Endothelial cell (in vitro differentiated cells): ENCODE data around the gene ITSN2. TPM values are rescaled to one million over a fixed set of nuclear protein-coding genes. Genes with fewer than 3 reads are reported as not detected.

Source experiments
- DNase-seq: peaks from one replicate; pipeline ENCODE4 v3.0.0; 2021; ENCODE audit warnings: low spot score
- H3K27ac Mint-ChIP-seq: one replicate; pipeline ENCODE4 v1.8.0; 2021; ENCODE audit warnings: mixed read lengths, inconsistent platforms; ENCODE audit not compliant: unreplicated experiment
- H3K27me3 Mint-ChIP-seq: one replicate; pipeline ENCODE4 v1.8.0; 2021; ENCODE audit warnings: mild to moderate bottlenecking, moderate library complexity, mixed read lengths, inconsistent platforms; ENCODE audit not compliant: unreplicated experiment
- H3K36me3 Mint-ChIP-seq: one replicate; pipeline ENCODE4 v1.8.0; 2021; ENCODE audit warnings: mild to moderate bottlenecking, low read depth, mixed read lengths, inconsistent platforms; ENCODE audit not compliant: unreplicated experiment
- H3K4me1 Mint-ChIP-seq: one replicate; pipeline ENCODE4 v1.8.0; 2021; ENCODE audit warnings: mild to moderate bottlenecking, mixed read lengths, inconsistent platforms; ENCODE audit not compliant: unreplicated experiment
- H3K4me3 Mint-ChIP-seq: one replicate; pipeline ENCODE4 v1.8.0; 2021; ENCODE audit warnings: mild to moderate bottlenecking, mixed read lengths, inconsistent platforms; ENCODE audit not compliant: unreplicated experiment
- H3K9me3 Mint-ChIP-seq: one replicate; pipeline ENCODE4 v1.8.0; 2021; ENCODE audit warnings: mixed read lengths, inconsistent platforms; ENCODE audit not compliant: unreplicated experiment
- CTCF ChIP-seq: fragments of 200-600 bp; sonication (generic); IDR thresholded peaks from one replicate; pipeline ENCODE4 v1.5.0; 2021; ENCODE audit warnings: antibody characterized with exemption; ENCODE audit not compliant: unreplicated experiment
- total RNA-seq: library from RNA; stranded (reverse); fragmentation: NEBNext Ultra II Directional; extraction: Animal tissue kit (Norgen Biotek cat#: 25700); gene quantifications from one replicate; pipeline ENCODE4 v1.2.1, GENCODE V29; 2021; ENCODE audit not compliant: unreplicated experiment

ITSN2 gene
- total RNA-seq, 1 donor from 2014 or later = 73.3 TPM

GRCh38 chr2:24182507-24182906, 177.8 kb downstream of the ITSN2 start:
- DNase-seq = no peak
- peaks cover 3% of the 10 kb centered on the region for H3K4me1 Mint-ChIP-seq
- no peak for TF ChIP-seq CTCF
- no peak overlapping the region for H3K4me3 Mint-ChIP-seq
- H3K36me3 Mint-ChIP-seq = no peaks in the 10 kb centered on the region
- no peak overlapping the region for H3K27ac Mint-ChIP-seq
- H3K27me3 Mint-ChIP-seq = no peaks in the 10 kb centered on the region
- H3K9me3 Mint-ChIP-seq = no peaks in the 10 kb centered on the region

- TF ChIP-seq CTCF = no peak
- Mint-ChIP-seq H3K4me3 (no peak overlapping the region), H3K36me3 (no peaks in the 10 kb centered on the region), H3K4me1 (peaks cover 3% of the 10 kb centered on the region), H3K9me3 (no peaks in the 10 kb centered on the region), H3K27ac (no peak overlapping the region), H3K27me3 (no peaks in the 10 kb centered on the region)
- no peak for DNase-seq
These were observed 178.5 kb downstream of the ITSN2 start for GRCh38 chr2:24181849-24182248.

- Mint-ChIP-seq H3K9me3 (no peaks in the 10 kb centered on the region), H3K27ac (no peak overlapping the region), H3K4me1 (peaks cover 3% of the 10 kb centered on the region), H3K36me3 (no peaks in the 10 kb centered on the region), H3K4me3 (no peak overlapping the region), H3K27me3 (no peaks in the 10 kb centered on the region)
- no peak for DNase-seq
- no peak for TF ChIP-seq CTCF
These were observed 180.7 kb downstream of the ITSN2 start for GRCh38 chr2:24179683-24180082.

- Mint-ChIP-seq H3K27me3 (no peaks in the 10 kb centered on the region), H3K9me3 (no peaks in the 10 kb centered on the region), H3K36me3 (no peaks in the 10 kb centered on the region), H3K4me3 (no peak overlapping the region), H3K4me1 (no peaks in the 10 kb centered on the region), H3K27ac (no peak overlapping the region)
- no peak for DNase-seq
- TF ChIP-seq CTCF = no peak
These were observed 184.0 kb downstream of the ITSN2 start for GRCh38 chr2:24176326-24176725.

- DNase-seq = no peak
- H3K36me3 Mint-ChIP-seq = no peaks in the 10 kb centered on the region
- H3K27ac Mint-ChIP-seq = no peak overlapping the region
- no peaks in the 10 kb centered on the region for H3K27me3 Mint-ChIP-seq
- no peak for TF ChIP-seq CTCF
- no peaks in the 10 kb centered on the region for H3K4me1 Mint-ChIP-seq
- H3K4me3 Mint-ChIP-seq = no peak overlapping the region
- no peaks in the 10 kb centered on the region for H3K9me3 Mint-ChIP-seq
These were observed 184.6 kb downstream of the ITSN2 start for GRCh38 chr2:24175631-24176187.
